ENCODE measurements around the gene MAGEH1. TPM values are rescaled to one million over a fixed set of nuclear protein-coding genes. Genes with fewer than 3 reads are reported as not detected.
"Not testable (repeated sequence)": the region's sequence is repeated elsewhere in the genome, so short reads cannot be mapped to it uniquely, and the experiment has no call there.

Gene MAGEH1
- total RNA-seq, 1 donor from 2014 or later: 25.8 TPM

DNA sequence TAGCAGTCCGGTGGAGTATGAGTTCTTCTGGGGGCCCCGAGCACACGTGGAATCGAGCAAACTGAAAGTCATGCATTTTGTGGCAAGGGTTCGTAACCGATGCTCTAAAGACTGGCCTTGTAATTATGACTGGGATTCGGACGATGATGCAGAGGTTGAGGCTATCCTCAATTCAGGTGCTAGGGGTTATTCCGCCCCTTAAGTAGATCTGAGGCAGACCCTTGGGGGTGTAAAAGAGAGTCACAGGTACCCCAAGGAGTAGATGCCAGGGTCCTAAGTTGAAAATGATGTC, 852 bp downstream of the MAGEH1 start:
- Mint-ChIP-seq H3K27ac (ENCODE audit: unreplicated experiment) (peak overlapping the region; percentile 94), H3K36me3 (ENCODE audit: low read depth) (no peaks in the 10 kb centered on the region), H3K27me3 (ENCODE audit: low read depth) (no peaks in the 10 kb centered on the region), H3K9me3 (ENCODE audit: low read depth) (peaks cover 3% of the 10 kb centered on the region), H3K4me1 (ENCODE audit: low read depth) (peaks cover 3% of the 10 kb centered on the region), H3K4me3 (ENCODE audit: unreplicated experiment) (peak overlapping the region; percentile 86)
- TF ChIP-seq CTCF (IDR thresholded peaks at IDR 0.05): no peak
- no peak for DNase-seq (ENCODE audit: low spot score)

GRCh38 chrX:55455708-55456107, 3.8 kb downstream of the MAGEH1 start:
- H3K36me3 Mint-ChIP-seq (ENCODE audit: low read depth); H3K4me3 Mint-ChIP-seq (ENCODE audit: unreplicated experiment); DNase-seq (ENCODE audit: low spot score); H3K4me1 Mint-ChIP-seq (ENCODE audit: low read depth); H3K27me3 Mint-ChIP-seq (ENCODE audit: low read depth); H3K9me3 Mint-ChIP-seq (ENCODE audit: low read depth); H3K27ac Mint-ChIP-seq (ENCODE audit: unreplicated experiment): not testable (repeated sequence)

DNA sequence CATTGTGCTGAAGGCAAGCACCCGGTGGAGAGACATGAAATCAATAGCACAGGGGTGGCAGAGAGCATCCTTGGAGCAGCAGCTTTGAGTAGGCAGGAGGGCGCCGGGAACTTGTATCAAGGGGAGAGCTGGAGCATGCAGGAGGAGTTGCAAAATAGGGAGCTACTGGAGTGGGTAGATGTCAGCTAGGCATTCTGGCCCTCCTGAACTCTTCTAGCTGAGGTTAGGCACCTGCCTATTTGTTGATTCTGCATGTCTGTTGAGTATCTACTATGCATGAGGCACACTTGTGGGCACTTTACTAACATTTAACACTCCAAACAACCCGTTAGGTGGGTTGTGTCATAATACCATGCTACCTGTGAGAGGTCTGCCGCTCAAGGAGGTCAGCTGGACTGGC, 7.5 kb downstream of the MAGEH1 start:
- not testable (repeated sequence) for H3K27me3 Mint-ChIP-seq (ENCODE audit: low read depth); H3K4me1 Mint-ChIP-seq (ENCODE audit: low read depth); DNase-seq (ENCODE audit: low spot score); H3K9me3 Mint-ChIP-seq (ENCODE audit: low read depth); H3K27ac Mint-ChIP-seq (ENCODE audit: unreplicated experiment); H3K4me3 Mint-ChIP-seq (ENCODE audit: unreplicated experiment); H3K36me3 Mint-ChIP-seq (ENCODE audit: low read depth)

- not testable (repeated sequence) for DNase-seq (ENCODE audit: low spot score); H3K36me3 Mint-ChIP-seq (ENCODE audit: low read depth); H3K27ac Mint-ChIP-seq (ENCODE audit: unreplicated experiment); H3K27me3 Mint-ChIP-seq (ENCODE audit: low read depth); H3K4me1 Mint-ChIP-seq (ENCODE audit: low read depth); H3K4me3 Mint-ChIP-seq (ENCODE audit: unreplicated experiment); H3K9me3 Mint-ChIP-seq (ENCODE audit: low read depth)
Observed at GRCh38 chrX:55459926-55460325, 8.0 kb downstream of the MAGEH1 start.

DNA sequence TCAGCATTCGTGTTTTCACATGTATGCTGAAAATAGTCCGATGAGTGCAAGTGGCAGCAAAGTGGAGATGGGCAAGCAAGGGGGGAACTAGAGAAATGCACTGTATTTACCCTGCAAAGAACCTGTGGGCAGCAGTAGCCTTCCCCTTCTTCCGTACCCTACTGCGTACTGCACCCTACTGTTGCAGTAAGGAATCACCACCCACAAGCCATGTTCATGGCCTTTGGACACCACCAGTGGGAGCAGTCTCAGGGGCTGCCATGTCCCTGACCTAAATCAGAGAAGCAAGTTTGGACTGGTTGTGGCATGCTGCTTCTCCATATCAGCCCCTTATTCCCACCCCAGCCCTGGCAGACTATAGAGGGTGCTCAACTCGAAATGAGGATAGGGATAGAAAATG, 12.1 kb downstream of the MAGEH1 start:
- DNase-seq (ENCODE audit: low spot score); H3K4me1 Mint-ChIP-seq (ENCODE audit: low read depth); H3K27ac Mint-ChIP-seq (ENCODE audit: unreplicated experiment); H3K27me3 Mint-ChIP-seq (ENCODE audit: low read depth); H3K9me3 Mint-ChIP-seq (ENCODE audit: low read depth); H3K36me3 Mint-ChIP-seq (ENCODE audit: low read depth); H3K4me3 Mint-ChIP-seq (ENCODE audit: unreplicated experiment): not testable (repeated sequence)

- H3K27me3 Mint-ChIP-seq (ENCODE audit: low read depth); H3K9me3 Mint-ChIP-seq (ENCODE audit: low read depth); DNase-seq (ENCODE audit: low spot score); H3K36me3 Mint-ChIP-seq (ENCODE audit: low read depth); H3K4me3 Mint-ChIP-seq (ENCODE audit: unreplicated experiment); H3K4me1 Mint-ChIP-seq (ENCODE audit: low read depth); H3K27ac Mint-ChIP-seq (ENCODE audit: unreplicated experiment): not testable (repeated sequence)
Observed at GRCh38 chrX:55465108-55465507, 13.2 kb downstream of the MAGEH1 start.

DNA sequence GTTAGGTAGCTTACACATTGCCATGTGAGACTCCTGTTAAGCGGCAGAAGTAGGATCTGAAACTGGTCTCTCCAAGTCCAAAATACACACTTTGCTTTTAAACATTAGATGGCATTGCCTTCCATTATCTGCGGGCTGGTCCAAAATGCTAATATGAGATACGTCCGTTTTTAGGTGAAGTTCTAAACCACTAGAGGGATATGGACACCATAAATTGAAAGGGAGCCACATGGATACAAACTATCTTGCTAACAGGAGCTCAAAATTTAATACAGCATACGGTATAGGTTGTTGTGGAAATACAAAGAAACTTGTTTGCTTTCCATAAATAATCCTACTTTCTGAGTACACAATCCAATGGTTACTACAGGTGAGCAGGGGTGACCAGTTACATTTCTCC, 13.9 kb downstream of the MAGEH1 start:
- H3K27ac Mint-ChIP-seq (ENCODE audit: unreplicated experiment); H3K9me3 Mint-ChIP-seq (ENCODE audit: low read depth); H3K4me1 Mint-ChIP-seq (ENCODE audit: low read depth); DNase-seq (ENCODE audit: low spot score); H3K27me3 Mint-ChIP-seq (ENCODE audit: low read depth); H3K4me3 Mint-ChIP-seq (ENCODE audit: unreplicated experiment); H3K36me3 Mint-ChIP-seq (ENCODE audit: low read depth): not testable (repeated sequence)

DNA sequence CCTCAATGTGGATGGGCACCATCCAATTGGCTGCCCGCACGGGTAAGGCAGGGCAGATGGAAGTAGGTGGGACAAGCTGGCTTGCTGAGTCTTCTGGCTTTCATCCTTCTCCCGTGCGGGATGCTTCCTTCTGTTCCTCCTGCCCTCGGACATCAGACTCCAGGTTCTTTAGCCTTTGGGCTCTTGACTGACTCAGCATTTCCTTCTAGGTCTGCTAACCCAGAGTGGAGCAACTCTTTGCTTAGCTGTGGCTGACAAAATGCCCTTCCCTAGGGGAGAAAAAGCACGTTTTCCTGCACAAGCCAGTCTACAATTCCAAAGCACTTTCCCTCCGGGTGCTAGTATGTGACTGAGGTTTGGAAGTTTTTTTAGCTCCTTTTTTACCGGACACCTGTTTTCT, 28.0 kb downstream of the MAGEH1 start:
- H3K27ac Mint-ChIP-seq (ENCODE audit: unreplicated experiment); DNase-seq (ENCODE audit: low spot score); H3K4me1 Mint-ChIP-seq (ENCODE audit: low read depth); H3K4me3 Mint-ChIP-seq (ENCODE audit: unreplicated experiment); H3K36me3 Mint-ChIP-seq (ENCODE audit: low read depth); H3K9me3 Mint-ChIP-seq (ENCODE audit: low read depth); H3K27me3 Mint-ChIP-seq (ENCODE audit: low read depth): not testable (repeated sequence)

- Mint-ChIP-seq H3K27ac (ENCODE audit: unreplicated experiment) (no peak overlapping the region), H3K27me3 (ENCODE audit: low read depth) (no peaks in the 10 kb centered on the region), H3K9me3 (ENCODE audit: low read depth) (no peaks in the 10 kb centered on the region), H3K4me3 (ENCODE audit: unreplicated experiment) (no peak overlapping the region), H3K36me3 (ENCODE audit: low read depth) (no peaks in the 10 kb centered on the region), H3K4me1 (ENCODE audit: low read depth) (no peaks in the 10 kb centered on the region)
- no peak for TF ChIP-seq CTCF (IDR thresholded peaks at IDR 0.05)
- no peak for DNase-seq (ENCODE audit: low spot score)
Observed at GRCh38 chrX:55480390-55481062, 28.6 kb downstream of the MAGEH1 start.

All from chondrocyte (in vitro differentiated cells).